Astrocyte (in vitro differentiated cells and primary cell): Measurements from ENCODE around the gene CRYAA.

ENCODE experiments used
- EZH2 ChIP-seq: IDR thresholded peaks from 2 replicates; pipeline ENCODE4 v1.6.1; 2012; ENCODE audit warnings: mild to moderate bottlenecking, low read length, inconsistent platforms; ENCODE audit not compliant: insufficient read depth
- TF ChIP-seq, protein P1 (sequence below): IDR thresholded peaks from 2 replicates; pipeline ENCODE4 v1.5.1; 2011; ENCODE audit warnings: low read depth, mild to moderate bottlenecking, inconsistent platforms, low read length, moderate library complexity; ENCODE audit not compliant: insufficient read depth

DNA sequence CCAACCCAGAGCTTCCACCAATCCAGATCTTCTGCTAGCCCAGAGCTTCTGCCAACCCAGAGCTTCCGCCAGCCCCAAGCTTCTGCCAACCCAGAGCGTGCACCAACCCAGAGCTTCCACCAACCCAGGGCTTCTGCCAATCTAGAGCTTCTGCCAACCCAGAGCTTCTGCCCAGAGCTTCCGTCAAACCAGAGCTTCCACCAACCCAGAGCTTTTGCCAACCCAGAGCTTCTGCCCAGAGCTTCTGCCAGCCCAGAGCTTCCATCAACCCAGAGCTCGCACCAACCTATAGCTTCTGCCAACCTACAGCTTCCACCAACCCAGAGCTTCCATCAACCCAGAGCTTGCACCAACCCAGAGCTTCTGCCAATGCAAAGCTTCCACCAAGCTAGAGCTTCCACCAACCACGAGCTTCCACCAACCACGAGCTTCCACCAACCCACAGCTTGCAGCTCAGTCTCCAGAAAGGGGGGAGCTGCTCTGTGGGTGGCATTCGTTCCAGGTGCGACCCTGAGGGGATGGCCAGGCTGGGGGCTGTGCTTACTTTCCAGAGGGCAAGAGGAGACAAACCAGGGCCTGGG is 23.8 kb downstream of the CRYAA start:
- TF ChIP-seq, protein P1, sequence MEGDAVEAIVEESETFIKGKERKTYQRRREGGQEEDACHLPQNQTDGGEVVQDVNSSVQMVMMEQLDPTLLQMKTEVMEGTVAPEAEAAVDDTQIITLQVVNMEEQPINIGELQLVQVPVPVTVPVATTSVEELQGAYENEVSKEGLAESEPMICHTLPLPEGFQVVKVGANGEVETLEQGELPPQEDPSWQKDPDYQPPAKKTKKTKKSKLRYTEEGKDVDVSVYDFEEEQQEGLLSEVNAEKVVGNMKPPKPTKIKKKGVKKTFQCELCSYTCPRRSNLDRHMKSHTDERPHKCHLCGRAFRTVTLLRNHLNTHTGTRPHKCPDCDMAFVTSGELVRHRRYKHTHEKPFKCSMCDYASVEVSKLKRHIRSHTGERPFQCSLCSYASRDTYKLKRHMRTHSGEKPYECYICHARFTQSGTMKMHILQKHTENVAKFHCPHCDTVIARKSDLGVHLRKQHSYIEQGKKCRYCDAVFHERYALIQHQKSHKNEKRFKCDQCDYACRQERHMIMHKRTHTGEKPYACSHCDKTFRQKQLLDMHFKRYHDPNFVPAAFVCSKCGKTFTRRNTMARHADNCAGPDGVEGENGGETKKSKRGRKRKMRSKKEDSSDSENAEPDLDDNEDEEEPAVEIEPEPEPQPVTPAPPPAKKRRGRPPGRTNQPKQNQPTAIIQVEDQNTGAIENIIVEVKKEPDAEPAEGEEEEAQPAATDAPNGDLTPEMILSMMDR, result no peak
- TF ChIP-seq EZH2, result no peak
